Upper lobe of left lung (tissue), 4 donors: ENCODE measurements around the gene MIEF2.

Experiments used
- EP300 ChIP-seq, 4 donors: sonication (generic); formaldehyde crosslinking; IDR thresholded peaks; one replicate each; pipeline ENCODE4 v1.5.1; 2017; ENCODE audit warnings: antibody characterized with exemption in 4 of 4, control low read depth in 2 of 4
- POLR2AphosphoS5 ChIP-seq, 2 donors: sonication (generic); formaldehyde crosslinking; IDR thresholded peaks; one replicate each; pipeline ENCODE4 v1.5.1; 2017; ENCODE audit warnings: antibody characterized with exemption in 2 of 2

DNA sequence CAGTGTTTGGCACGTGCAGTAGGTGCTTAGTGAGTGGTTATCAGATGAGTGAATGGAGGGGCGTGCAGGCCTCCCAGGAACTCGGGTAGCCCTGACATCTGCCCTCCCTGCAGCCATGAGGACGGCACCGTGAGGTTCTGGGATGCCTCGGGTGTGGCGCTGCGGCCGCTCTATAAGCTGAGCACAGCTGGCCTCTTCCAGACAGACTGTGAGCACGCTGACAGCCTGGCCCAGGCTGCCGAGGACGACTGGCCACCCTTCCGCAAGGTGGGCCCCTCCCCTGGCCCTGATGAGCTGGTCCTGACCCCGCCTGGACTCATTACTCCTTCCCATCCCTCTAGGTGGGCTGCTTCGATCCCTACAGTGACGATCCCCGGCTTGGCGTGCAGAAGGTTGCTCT lies 24.0 kb upstream of the MIEF2 start:
- no peak for TF ChIP-seq EP300 (IDR thresholded peaks at IDR 0.05)
- no peak for TF ChIP-seq POLR2AphosphoS5 (IDR thresholded peaks at IDR 0.05)
